ENCODE measurements around the gene HOXD12. TPM values are rescaled to one million over a fixed set of nuclear protein-coding genes. Genes with fewer than 3 reads are reported as not detected.

The HOXD12 gene
- total RNA-seq, 1 experiment from 2014 or later = not detected

- no peaks in the 10 kb centered on the region for H3K79me2 ChIP-seq (ENCODE audit: low read depth)
- TF ChIP-seq EZH2 (IDR thresholded peaks at IDR 0.05; ENCODE audit: low read depth) = no peak
- no peaks in the 10 kb centered on the region for H3K9me2 ChIP-seq (ENCODE audit: insufficient read depth)
- no peak overlapping the region for H3K27ac ChIP-seq
- H3K4me2 ChIP-seq = no peak overlapping the region
- H3F3A ChIP-seq (ENCODE audit: insufficient read depth, low read depth) = no peaks in the 10 kb centered on the region
- no peaks in the 10 kb centered on the region for H3K9me3 ChIP-seq (ENCODE audit: insufficient read depth, low read depth)
- BruUV-seq (replicated peaks) = no TSS peak
- ChIA-PET POLR2A (ENCODE audit: unreplicated experiment) (no interaction called here), CTCF (no interaction called here)
- intact Hi-C loops (cut with micrococcal nuclease; ENCODE audit: unreplicated experiment) = no loop called here
- no peaks in the 10 kb centered on the region for H3K36me3 ChIP-seq (ENCODE audit: low read depth)
- H4K20me1 ChIP-seq (ENCODE audit: insufficient read depth) = no peaks in the 10 kb centered on the region
- H3K27me3 ChIP-seq (ENCODE audit: insufficient read depth, low read depth) = peaks cover 83% of the 10 kb centered on the region
- DNase-seq = no peak
- no peak overlapping the region for H2AFZ ChIP-seq
- H3K4me1 ChIP-seq (replicated peaks; ENCODE audit: insufficient read depth) = no peaks in the 10 kb centered on the region
- no peak overlapping the region for H3K4me3 ChIP-seq
Measured at GRCh38 chr2:176088937-176089842, 10.4 kb upstream of the HOXD12 start.

- no peak for DNase-seq
- H3K27me3 ChIP-seq (ENCODE audit: insufficient read depth, low read depth) = peaks cover 85% of the 10 kb centered on the region
- CTCF ChIA-PET = no interaction called here
Measured at GRCh38 chr2:176089843-176090395, 9.7 kb upstream of the HOXD12 start.

GRCh38 chr2:176090862-176091261 is 8.7 kb upstream of the HOXD12 start:
- H3F3A ChIP-seq (ENCODE audit: insufficient read depth, low read depth) = no peaks in the 10 kb centered on the region
- H3K4me3 ChIP-seq = no peak overlapping the region
- no peaks in the 10 kb centered on the region for H3K9me3 ChIP-seq (ENCODE audit: insufficient read depth, low read depth)
- DNase-seq = no peak
- ChIA-PET POLR2A (ENCODE audit: unreplicated experiment) (no interaction called here), CTCF (no interaction called here)
- H3K27me3 ChIP-seq (ENCODE audit: insufficient read depth, low read depth) = peaks cover 85% of the 10 kb centered on the region
- no peaks in the 10 kb centered on the region for H4K20me1 ChIP-seq (ENCODE audit: insufficient read depth)
- H3K36me3 ChIP-seq (ENCODE audit: low read depth) = no peaks in the 10 kb centered on the region
- H3K4me2 ChIP-seq = no peak overlapping the region
- no peak overlapping the region for H3K27ac ChIP-seq
- no peaks in the 10 kb centered on the region for H3K4me1 ChIP-seq (replicated peaks; ENCODE audit: insufficient read depth)
- H2AFZ ChIP-seq = no peak overlapping the region
- no peaks in the 10 kb centered on the region for H3K9me2 ChIP-seq (ENCODE audit: insufficient read depth)
- intact Hi-C loops (cut with micrococcal nuclease; ENCODE audit: unreplicated experiment) = loop anchor here (10.0 kb wide), 1 partner anchor 1626 kb away; no protein-coding TSS in a partner anchor
- no TSS peak for BruUV-seq (replicated peaks)
- H3K79me2 ChIP-seq (ENCODE audit: low read depth) = no peaks in the 10 kb centered on the region
- no peak for TF ChIP-seq CTCF (conservative IDR thresholded peaks at IDR 0.05)
- TF ChIP-seq EZH2 (IDR thresholded peaks at IDR 0.05; ENCODE audit: low read depth) = no peak

More at GRCh38 chr2:176089843-176090395, 9.7 kb upstream of the HOXD12 start:
- BruUV-seq (replicated peaks) = no TSS peak
- Histone ChIP-seq H3K4me1 (replicated peaks; ENCODE audit: insufficient read depth) (no peaks in the 10 kb centered on the region), H2AFZ (no peak overlapping the region), H3F3A (ENCODE audit: insufficient read depth, low read depth) (no peaks in the 10 kb centered on the region), H3K9me3 (ENCODE audit: insufficient read depth, low read depth) (no peaks in the 10 kb centered on the region), H4K20me1 (ENCODE audit: insufficient read depth) (no peaks in the 10 kb centered on the region), H3K79me2 (ENCODE audit: low read depth) (no peaks in the 10 kb centered on the region), H3K4me3 (no peak overlapping the region), H3K36me3 (ENCODE audit: low read depth) (no peaks in the 10 kb centered on the region), H3K9me2 (ENCODE audit: insufficient read depth) (no peaks in the 10 kb centered on the region), H3K27ac (no peak overlapping the region), H3K4me2 (no peak overlapping the region)
- POLR2A ChIA-PET (ENCODE audit: unreplicated experiment) = no interaction called here
- TF ChIP-seq EZH2 (IDR thresholded peaks at IDR 0.05; ENCODE audit: low read depth) (no peak), CTCF (conservative IDR thresholded peaks at IDR 0.05) (no peak)
- intact Hi-C loops (cut with micrococcal nuclease; ENCODE audit: unreplicated experiment) = loop anchor here (10.0 kb wide), 1 partner anchor 1625 kb away; no protein-coding TSS in a partner anchor
